Keratinocyte (primary cell): ENCODE data around the gene MMP28. TPM values are rescaled to one million over a fixed set of nuclear protein-coding genes. Genes with fewer than 3 reads are reported as not detected.

Source experiments
- DNase-seq: peaks from one replicate; pipeline ENCODE4 v3.0.0-alpha.2; 2011; ENCODE audit warnings: low read depth, missing footprints, low spot score
- FAIRE-seq: peaks from 2 replicates; lab custom pipeline; 2011; peaks lifted over from hg19 to GRCh38; lab: Jason Lieb, UNC
- H2AFZ ChIP-seq: 2 replicates; pipeline ENCODE4 v1.6.0; 2012; ENCODE audit warnings: low read length, control low read depth, inconsistent platforms; ENCODE audit not compliant: control insufficient read depth
- H3K27ac ChIP-seq: 2 replicates; pipeline ENCODE4 v1.5.1; 2011; ENCODE audit warnings: low read length; ENCODE audit not compliant: control insufficient read depth, insufficient read depth
- H3K27me3 ChIP-seq: 3 replicates; pipeline ENCODE4 v1.6.0; 2011; ENCODE audit warnings: low read length; ENCODE audit not compliant: control insufficient read depth, insufficient read depth; ENCODE audit errors: extremely low read depth
- H3K36me3 ChIP-seq, 2 experiments: 2 replicates in 1 of 2; 3 replicates in 1 of 2; pipeline ENCODE4 v1.5.1; 2011; ENCODE audit warnings: low read length in 2 of 2, mild to moderate bottlenecking in 1 of 2; ENCODE audit not compliant: control insufficient read depth in 2 of 2, insufficient read depth in 2 of 2; ENCODE audit errors: extremely low read depth in 1 of 2
- H3K4me1 ChIP-seq: 3 replicates; pipeline ENCODE4 v1.5.1; 2011; ENCODE audit warnings: low read length; ENCODE audit not compliant: control insufficient read depth, insufficient read depth; ENCODE audit errors: extremely low read depth
- H3K4me2 ChIP-seq: 3 replicates; pipeline ENCODE4 v1.6.0; 2011; ENCODE audit warnings: low read depth, low read length; ENCODE audit not compliant: control insufficient read depth, insufficient read depth; ENCODE audit errors: extremely low read depth
- H3K4me3 ChIP-seq, 3 experiments: fragments of 200-600 bp in 1 of 3; sonication (generic) in 1 of 3; 2 replicates in 2 of 3; 3 replicates in 1 of 3; pipeline ENCODE4 v1.5.1; 2011 to 2016; ENCODE audit warnings: low read length in 3 of 3, mild to moderate bottlenecking in 3 of 3, control low read depth in 2 of 3, inconsistent platforms in 1 of 3, low read depth in 1 of 3, mixed read lengths in 1 of 3, mixed run types in 1 of 3, moderate library complexity in 1 of 3; ENCODE audit not compliant: control insufficient read depth in 2 of 3, insufficient read depth in 2 of 3; ENCODE audit errors: extremely low read depth in 1 of 3
- H3K79me2 ChIP-seq: 2 replicates; pipeline ENCODE4 v1.6.0; 2012; ENCODE audit warnings: low read length; ENCODE audit not compliant: control insufficient read depth, insufficient read depth
- H3K9ac ChIP-seq: 3 replicates; pipeline ENCODE4 v1.6.0; 2011; ENCODE audit warnings: low read length; ENCODE audit not compliant: control insufficient read depth, insufficient read depth; ENCODE audit errors: extremely low read depth
- H3K9me1 ChIP-seq: 3 replicates; pipeline ENCODE4 v1.6.0; 2011; ENCODE audit warnings: low read length; ENCODE audit not compliant: control insufficient read depth, insufficient read depth; ENCODE audit errors: extremely low read depth
- H3K9me3 ChIP-seq: 2 replicates; pipeline ENCODE4 v1.5.1; 2012; ENCODE audit warnings: low read depth, low read length; ENCODE audit not compliant: control insufficient read depth
- H4K20me1 ChIP-seq: 3 replicates; pipeline ENCODE4 v1.6.0; 2011; ENCODE audit warnings: low read length; ENCODE audit not compliant: control insufficient read depth, insufficient read depth; ENCODE audit errors: extremely low read depth
- EZH2 ChIP-seq: IDR thresholded peaks from one replicate; pipeline ENCODE4 v1.6.1; 2012; ENCODE audit warnings: inconsistent platforms, mild to moderate bottlenecking, low read length, moderate library complexity
- dilution Hi-C: fragments of 300-500 bp; cut with MboI; formaldehyde crosslinking; loops from one replicate; pipeline ENCODE4 v1.7.0; 2020; ENCODE audit warnings: low sequenced_read_pairs; ENCODE audit not compliant: extremely low pct_ligation_motif_present
- polyA plus RNA-seq, 5 experiments: library from polyadenylated mRNA; depleted of rRNA in 3 of 5; stranded (reverse) in 3 of 5; stranded (forward) in 1 of 5; unstranded in 1 of 5; fragments of >200 nt; gene quantifications; 1 replicate in 1 of 5; 2 replicates in 3 of 5; 3 replicates in 1 of 5; pipeline versions ENCODE4 v1.2.1 to v1.2.3, GENCODE V29; 2011 to 2012; ENCODE audit warnings: missing spikeins in 2 of 5, low read depth in 1 of 5, low replicate concordance in 1 of 5
- TF ChIP-seq, protein P1 (sequence below), 3 experiments: IDR thresholded peaks in 1 of 3; conservative IDR thresholded peaks in 1 of 3; optimal IDR thresholded peaks in 1 of 3; 2 replicates in 2 of 3; 3 replicates in 1 of 3; pipeline versions ENCODE3 to v1.5.1; 2011; ENCODE audit warnings: low read length in 3 of 3, mild to moderate bottlenecking in 3 of 3, moderate library complexity in 2 of 3, control low read depth in 1 of 3, inconsistent platforms in 1 of 3; ENCODE audit not compliant: insufficient read depth in 2 of 3; ENCODE audit errors: extremely low read depth in 1 of 3

MMP28 gene
- polyA plus RNA-seq, 1 donor (not counting 4 experiments of a cell fraction or from before 2014, with no cell fraction given), result 21.3 TPM

DNA sequence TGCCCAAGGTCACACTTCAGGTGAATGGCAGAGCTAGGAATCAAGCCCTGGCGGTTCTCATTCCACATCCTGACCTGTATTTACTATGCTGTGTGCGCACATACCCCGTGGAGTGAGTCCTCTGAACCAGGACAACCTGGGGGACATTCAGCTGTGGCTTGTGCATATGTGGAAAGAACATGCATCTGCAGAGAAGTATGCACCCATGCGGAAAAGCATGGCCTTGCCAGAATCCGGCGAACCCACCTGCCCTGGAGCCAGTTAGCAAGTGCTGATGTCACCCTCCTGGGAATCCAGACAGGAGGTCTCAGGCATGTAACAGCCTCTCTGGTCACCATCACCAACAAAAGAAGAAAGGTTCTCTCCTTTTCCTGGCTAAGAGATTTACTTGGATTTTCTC is 62.1 kb downstream of the MMP28 start:
- TF ChIP-seq, protein P1, sequence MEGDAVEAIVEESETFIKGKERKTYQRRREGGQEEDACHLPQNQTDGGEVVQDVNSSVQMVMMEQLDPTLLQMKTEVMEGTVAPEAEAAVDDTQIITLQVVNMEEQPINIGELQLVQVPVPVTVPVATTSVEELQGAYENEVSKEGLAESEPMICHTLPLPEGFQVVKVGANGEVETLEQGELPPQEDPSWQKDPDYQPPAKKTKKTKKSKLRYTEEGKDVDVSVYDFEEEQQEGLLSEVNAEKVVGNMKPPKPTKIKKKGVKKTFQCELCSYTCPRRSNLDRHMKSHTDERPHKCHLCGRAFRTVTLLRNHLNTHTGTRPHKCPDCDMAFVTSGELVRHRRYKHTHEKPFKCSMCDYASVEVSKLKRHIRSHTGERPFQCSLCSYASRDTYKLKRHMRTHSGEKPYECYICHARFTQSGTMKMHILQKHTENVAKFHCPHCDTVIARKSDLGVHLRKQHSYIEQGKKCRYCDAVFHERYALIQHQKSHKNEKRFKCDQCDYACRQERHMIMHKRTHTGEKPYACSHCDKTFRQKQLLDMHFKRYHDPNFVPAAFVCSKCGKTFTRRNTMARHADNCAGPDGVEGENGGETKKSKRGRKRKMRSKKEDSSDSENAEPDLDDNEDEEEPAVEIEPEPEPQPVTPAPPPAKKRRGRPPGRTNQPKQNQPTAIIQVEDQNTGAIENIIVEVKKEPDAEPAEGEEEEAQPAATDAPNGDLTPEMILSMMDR (optimal IDR thresholded peaks at IDR 0.05 in 1 of 3, IDR thresholded peaks at IDR 0.05 in 1 of 3, conservative IDR thresholded peaks at IDR 0.05 in 1 of 3; ENCODE audit: extremely low read depth in 1 of 3, insufficient read depth in 2 of 3, low read length in 3 of 3), result no peak
- TF ChIP-seq EZH2, result no peak
- dilution Hi-C loops, result no loop called here

DNA sequence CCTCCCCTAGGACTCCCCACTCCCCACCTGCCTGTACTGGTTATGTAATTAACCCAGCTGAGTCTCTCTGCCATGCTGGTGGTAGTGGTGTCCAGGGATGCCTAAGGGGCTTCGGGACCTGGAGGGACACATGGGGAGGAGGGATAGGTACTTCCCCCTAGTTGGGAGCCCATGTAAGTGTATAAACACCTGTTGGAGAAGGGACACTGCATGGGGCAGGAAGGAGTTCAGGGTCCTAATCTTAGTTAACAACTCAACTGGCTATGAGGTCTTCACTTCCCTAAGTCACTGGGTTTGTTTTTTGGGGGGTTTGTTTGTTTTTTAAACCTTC is 62.7 kb downstream of the MMP28 start:
- H3K36me3 ChIP-seq, result no peaks in the 10 kb centered on the region
- no peak overlapping the region for H3K4me2 ChIP-seq
- no peak overlapping the region for H3K27ac ChIP-seq
- no peaks in the 10 kb centered on the region for H3K9me3 ChIP-seq
- no peak overlapping the region for H2AFZ ChIP-seq
- DNase-seq (no peak), FAIRE-seq (no peak)
- H3K27me3 ChIP-seq, result peaks cover 10% of the 10 kb centered on the region
- no peak for TF ChIP-seq EZH2
- TF ChIP-seq, protein P1 (optimal IDR thresholded peaks at IDR 0.05 in 1 of 3, IDR thresholded peaks at IDR 0.05 in 1 of 3, conservative IDR thresholded peaks at IDR 0.05 in 1 of 3; ENCODE audit: extremely low read depth in 1 of 3, insufficient read depth in 2 of 3, low read length in 3 of 3), result no peak
- H3K79me2 ChIP-seq, result no peaks in the 10 kb centered on the region
- no peak overlapping the region for H3K4me3 ChIP-seq
- no peaks in the 10 kb centered on the region for H4K20me1 ChIP-seq
- dilution Hi-C loops, result no loop called here
- peaks cover 5% of the 10 kb centered on the region for H3K4me1 ChIP-seq
- H3K9ac ChIP-seq, result no peak overlapping the region
- H3K9me1 ChIP-seq, result no peaks in the 10 kb centered on the region

More for the DNA sequence above, 62.1 kb downstream of the MMP28 start:
- DNase-seq, result no peak
- Histone ChIP-seq H4K20me1 (no peaks in the 10 kb centered on the region), H3K4me2 (no peak overlapping the region), H3K27me3 (peaks cover 12% of the 10 kb centered on the region), H2AFZ (no peak overlapping the region), H3K27ac (no peak overlapping the region), H3K79me2 (no peaks in the 10 kb centered on the region), H3K4me3 (no peak overlapping the region), H3K9me1 (no peaks in the 10 kb centered on the region), H3K9me3 (no peaks in the 10 kb centered on the region), H3K9ac (no peak overlapping the region), H3K36me3 (no peaks in the 10 kb centered on the region), H3K4me1 (peaks cover 5% of the 10 kb centered on the region)
- no peak for FAIRE-seq
